ENCODE results near the gene USP21. TPM values are rescaled to one million over a fixed set of nuclear protein-coding genes. Genes with fewer than 3 reads are reported as not detected.

The USP21 gene
- total and polyA plus RNA-seq, 2 of the 13 experiments (the other 11 are each of a cell fraction or from before 2014, with no cell fraction given), result 10.1 to 33.1 TPM

GRCh38 chr1:161201836-161202712 lies 42.8 kb downstream of the USP21 start, which contains the start of gene NDUFS2 (continued):
- no peak for TF ChIP-seq AFF4 (CRISPR knock-in tag; IDR thresholded peaks at IDR 0.05)
- peak; percentile 81; the same call in 1 of the 2 replicates for TF ChIP-seq ZNF839 (CRISPR knock-in tag; IDR thresholded peaks at IDR 0.05; ENCODE audit: borderline replicate concordance)
- 0 out of 2 replicates have a peak, but pooled peaks have one; percentile 43 for TF ChIP-seq MLLT10 (CRISPR knock-in tag; IDR thresholded peaks at IDR 0.05)
- peak; percentile 77 for TF ChIP-seq ZNF501 (CRISPR knock-in tag; IDR thresholded peaks at IDR 0.05)
- no peak for TF ChIP-seq JARID2 (CRISPR knock-in tag; IDR thresholded peaks at IDR 0.05; ENCODE audit: insufficient replicate concordance)
- TF ChIP-seq CBFB (CRISPR knock-in tag; IDR thresholded peaks at IDR 0.05), result peak; percentile 71
- TF ChIP-seq EED (CRISPR knock-in tag; IDR thresholded peaks at IDR 0.05), result no peak; the same call in 1 of the 2 replicates
- no peak for TF ChIP-seq ZNF24 (IDR thresholded peaks at IDR 0.05)
- no peak for TF ChIP-seq ZBTB14 (CRISPR knock-in tag; IDR thresholded peaks at IDR 0.05)
- TF ChIP-seq TAF15 (IDR thresholded peaks at IDR 0.05; ENCODE audit: low read depth, low read length, poor library complexity, severe bottlenecking), result no peak
- TF ChIP-seq SNAI1 (CRISPR knock-in tag; IDR thresholded peaks at IDR 0.05; ENCODE audit: borderline replicate concordance), result no peak
- TF ChIP-seq HMG20A (CRISPR knock-in tag; IDR thresholded peaks at IDR 0.05; ENCODE audit: borderline replicate concordance), result no peak
- peak; percentile 59; the same call in 1 of the 2 replicates for TF ChIP-seq HIVEP1 (CRISPR knock-in tag; IDR thresholded peaks at IDR 0.05)
- TF ChIP-seq ARID2 (CRISPR knock-in tag; IDR thresholded peaks at IDR 0.05; ENCODE audit: borderline replicate concordance), result peak; percentile 82
- no peak for TF ChIP-seq SIX1 (CRISPR knock-in tag; IDR thresholded peaks at IDR 0.05; ENCODE audit: borderline replicate concordance)
- no peak for TF ChIP-seq ZNF512B (CRISPR knock-in tag; IDR thresholded peaks at IDR 0.05; ENCODE audit: borderline replicate concordance)
- peak; percentile 45; the same call in 1 of the 2 replicates for TF ChIP-seq POGZ (CRISPR knock-in tag; IDR thresholded peaks at IDR 0.05)
- no peak for TF ChIP-seq MZF1 (CRISPR knock-in tag; IDR thresholded peaks at IDR 0.05; ENCODE audit: borderline replicate concordance)
- 0 out of 2 replicates have a peak, but pooled peaks have one; percentile 64 for TF ChIP-seq ZBTB38 (CRISPR knock-in tag; IDR thresholded peaks at IDR 0.05)
- peak; percentile 82 for TF ChIP-seq SALL1 (CRISPR knock-in tag; IDR thresholded peaks at IDR 0.05)
